DOHH2 (cell line): Measurements from ENCODE around the gene CEACAM7.

ENCODE experiments used
- H3F3A ChIP-seq: fragments of 200-600 bp; sonication (generic), shearing (Covaris generic); 2 replicates; pipeline ENCODE4 v1.6.0; 2016; ENCODE audit warnings: antibody characterized with exemption, mild to moderate bottlenecking; ENCODE audit not compliant: control insufficient read depth, insufficient read depth
- H3K27ac ChIP-seq: fragments of 200-600 bp; sonication (generic); 2 replicates; pipeline ENCODE4 v1.5.1; 2014; ENCODE audit warnings: low read depth, mild to moderate bottlenecking, low read length, moderate library complexity
- H3K27me3 ChIP-seq: fragments of 200-600 bp; sonication (generic); 2 replicates; pipeline ENCODE4 v1.6.1; 2014; ENCODE audit warnings: mild to moderate bottlenecking, low read length, mixed read lengths; ENCODE audit not compliant: control insufficient read depth
- H3K36me3 ChIP-seq: fragments of 200-600 bp; sonication (generic); 2 replicates; pipeline ENCODE4 v1.6.1; 2014; ENCODE audit warnings: mild to moderate bottlenecking, low read length, moderate library complexity, mixed read lengths; ENCODE audit not compliant: control insufficient read depth
- H3K4me1 ChIP-seq: fragments of 200-600 bp; sonication (generic); 2 replicates; pipeline ENCODE4 v1.6.1; 2014; ENCODE audit warnings: mild to moderate bottlenecking, low read length, mixed read lengths; ENCODE audit not compliant: control insufficient read depth
- H3K4me2 ChIP-seq: fragments of 200-600 bp; sonication (generic); 2 replicates; pipeline ENCODE4 v1.6.0; 2014; ENCODE audit warnings: mild to moderate bottlenecking, low read length, moderate library complexity
- H3K4me3 ChIP-seq: fragments of 200-600 bp; sonication (generic); 2 replicates; pipeline ENCODE4 v1.5.1; 2014; ENCODE audit warnings: mild to moderate bottlenecking, low read length, mixed read lengths
- H3K79me2 ChIP-seq: fragments of 200-600 bp; sonication (generic); 2 replicates; pipeline ENCODE4 v1.6.1; 2014; ENCODE audit warnings: mild to moderate bottlenecking, low read length, mixed read lengths; ENCODE audit not compliant: control insufficient read depth
- H3K9me2 ChIP-seq: fragments of 200-600 bp; sonication (generic); replicated peaks from 2 replicates; pipeline ENCODE4 v1.6.1; 2014; ENCODE audit warnings: mild to moderate bottlenecking, low read length, mixed read lengths; ENCODE audit not compliant: control insufficient read depth
- H3K9me3 ChIP-seq: fragments of 200-600 bp; sonication (generic); 2 replicates; pipeline ENCODE4 v1.6.1; 2014; ENCODE audit warnings: antibody characterized with exemption, low read length, mixed read lengths; ENCODE audit not compliant: control insufficient read depth, insufficient read depth
- H4K20me1 ChIP-seq: fragments of 200-600 bp; sonication (generic); 2 replicates; pipeline ENCODE4 v1.6.0; 2014; ENCODE audit warnings: low read depth, mild to moderate bottlenecking, antibody characterized with exemption, low read length, moderate library complexity; ENCODE audit not compliant: control insufficient read depth, insufficient read depth
- EZH2phosphoT487 ChIP-seq: fragments of 200-600 bp; sonication (generic); IDR thresholded peaks from 2 replicates; pipeline ENCODE4 v1.6.1; 2017; ENCODE audit warnings: borderline replicate concordance, mild to moderate bottlenecking, antibody characterized with exemption, low read length, moderate library complexity, mixed read lengths
- TF ChIP-seq, protein P1 (sequence below): fragments of 200-600 bp; sonication (generic); IDR thresholded peaks from one replicate; pipeline ENCODE4 v1.5.1; 2014; ENCODE audit warnings: antibody characterized with exemption, mild to moderate bottlenecking, low read depth, low read length; ENCODE audit not compliant: poor library complexity, severe bottlenecking

The CEACAM7 gene

DNA sequence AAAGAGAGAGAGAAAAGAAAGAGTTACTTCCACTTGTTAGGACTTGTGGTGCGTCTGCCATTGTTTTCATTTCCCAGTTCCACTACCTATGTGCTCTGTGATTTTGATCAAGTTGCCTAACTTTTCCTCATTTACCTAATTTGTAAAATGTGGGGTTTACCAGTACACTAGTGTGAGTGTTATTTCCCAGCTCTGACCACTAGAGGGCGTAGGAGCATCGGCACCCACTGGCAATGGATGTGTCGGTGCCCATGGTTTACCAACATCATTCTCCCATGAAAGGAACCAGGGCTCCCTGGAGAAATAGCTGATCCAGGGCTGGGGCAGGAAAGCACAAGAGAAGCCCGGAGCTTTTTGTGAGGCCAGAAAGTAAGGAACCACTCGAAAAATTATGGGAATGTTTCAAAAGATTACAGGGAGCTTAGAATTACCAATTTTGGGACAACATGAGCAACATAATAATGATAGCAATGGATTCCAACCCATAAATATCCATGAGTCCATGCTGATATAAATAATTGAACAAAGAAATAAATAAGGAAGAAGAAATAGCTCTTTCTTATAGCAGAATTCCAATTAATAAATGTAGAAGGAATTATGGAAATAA, 46.1 kb downstream of the CEACAM7 start:
- no peak overlapping the region for H3K27ac ChIP-seq
- H3K9me3 ChIP-seq = no peaks in the 10 kb centered on the region
- H3K36me3 ChIP-seq = no peaks in the 10 kb centered on the region
- no peaks in the 10 kb centered on the region for H3K4me1 ChIP-seq
- H3K9me2 ChIP-seq = no peaks in the 10 kb centered on the region
- no peak overlapping the region for H3K4me3 ChIP-seq
- H3K4me2 ChIP-seq = no peak overlapping the region
- peaks cover 6% of the 10 kb centered on the region; the same call in 1 of the 2 replicates for H3K27me3 ChIP-seq
- TF ChIP-seq, protein P1, sequence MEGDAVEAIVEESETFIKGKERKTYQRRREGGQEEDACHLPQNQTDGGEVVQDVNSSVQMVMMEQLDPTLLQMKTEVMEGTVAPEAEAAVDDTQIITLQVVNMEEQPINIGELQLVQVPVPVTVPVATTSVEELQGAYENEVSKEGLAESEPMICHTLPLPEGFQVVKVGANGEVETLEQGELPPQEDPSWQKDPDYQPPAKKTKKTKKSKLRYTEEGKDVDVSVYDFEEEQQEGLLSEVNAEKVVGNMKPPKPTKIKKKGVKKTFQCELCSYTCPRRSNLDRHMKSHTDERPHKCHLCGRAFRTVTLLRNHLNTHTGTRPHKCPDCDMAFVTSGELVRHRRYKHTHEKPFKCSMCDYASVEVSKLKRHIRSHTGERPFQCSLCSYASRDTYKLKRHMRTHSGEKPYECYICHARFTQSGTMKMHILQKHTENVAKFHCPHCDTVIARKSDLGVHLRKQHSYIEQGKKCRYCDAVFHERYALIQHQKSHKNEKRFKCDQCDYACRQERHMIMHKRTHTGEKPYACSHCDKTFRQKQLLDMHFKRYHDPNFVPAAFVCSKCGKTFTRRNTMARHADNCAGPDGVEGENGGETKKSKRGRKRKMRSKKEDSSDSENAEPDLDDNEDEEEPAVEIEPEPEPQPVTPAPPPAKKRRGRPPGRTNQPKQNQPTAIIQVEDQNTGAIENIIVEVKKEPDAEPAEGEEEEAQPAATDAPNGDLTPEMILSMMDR = peak; percentile 96
- TF ChIP-seq EZH2phosphoT487 = no peak
- H4K20me1 ChIP-seq = no peaks in the 10 kb centered on the region
- H3K79me2 ChIP-seq = no peaks in the 10 kb centered on the region
- no peaks in the 10 kb centered on the region for H3F3A ChIP-seq

DNA sequence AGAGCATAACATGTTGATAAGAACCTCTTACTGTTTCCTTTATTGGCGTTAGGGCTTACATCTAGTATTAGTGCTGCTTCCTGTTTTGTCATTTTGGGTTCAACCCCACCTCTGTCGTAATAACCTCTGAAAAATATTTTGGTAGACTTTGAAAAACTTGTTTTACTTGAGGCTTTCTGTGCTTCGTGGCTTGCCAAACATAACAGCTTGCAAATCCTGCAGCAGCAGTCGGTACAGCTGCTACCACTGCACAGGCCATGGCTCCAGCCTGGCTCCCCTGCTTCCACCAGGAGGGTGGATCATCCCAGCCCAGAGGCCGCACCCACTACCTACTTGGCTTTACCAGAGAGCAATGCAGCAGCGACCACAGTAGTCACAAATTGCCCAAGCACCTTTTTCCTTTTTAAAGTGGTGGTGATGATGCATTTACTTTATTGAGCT, 49.4 kb downstream of the CEACAM7 start:
- no peaks in the 10 kb centered on the region for H4K20me1 ChIP-seq
- H3K4me1 ChIP-seq = no peaks in the 10 kb centered on the region
- no peaks in the 10 kb centered on the region for H3K9me2 ChIP-seq
- H3K9me3 ChIP-seq = no peaks in the 10 kb centered on the region
- H3K27me3 ChIP-seq = peaks cover 6% of the 10 kb centered on the region; the same call in 1 of the 2 replicates
- no peaks in the 10 kb centered on the region for H3K36me3 ChIP-seq
- TF ChIP-seq EZH2phosphoT487 = no peak
- TF ChIP-seq, protein P1 = no peak
- H3K79me2 ChIP-seq = no peaks in the 10 kb centered on the region
- H3F3A ChIP-seq = no peaks in the 10 kb centered on the region
- no peak overlapping the region for H3K27ac ChIP-seq
- H3K4me3 ChIP-seq = no peak overlapping the region
- H3K4me2 ChIP-seq = no peak overlapping the region

DNA sequence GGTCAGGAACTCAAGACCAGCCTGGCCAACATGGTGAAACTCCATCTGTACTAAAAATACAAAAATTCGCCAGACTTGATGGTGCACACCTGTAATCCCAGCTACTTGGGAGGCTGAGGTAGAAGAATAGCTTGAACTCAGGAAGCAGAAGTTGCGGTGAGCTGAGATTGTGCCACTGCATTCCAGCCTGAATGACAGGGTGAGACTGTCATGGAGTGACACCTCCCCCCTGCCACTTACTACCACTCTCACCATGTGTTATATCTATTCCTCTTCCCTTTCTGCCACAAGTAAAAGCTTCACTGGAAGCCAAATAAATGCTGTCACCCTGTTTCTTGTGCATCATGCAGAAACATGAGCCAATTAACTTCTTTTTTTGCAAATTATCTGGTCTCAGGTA, 50.6 kb downstream of the CEACAM7 start:
- H3K79me2 ChIP-seq = no peaks in the 10 kb centered on the region
- no peaks in the 10 kb centered on the region for H3F3A ChIP-seq
- no peaks in the 10 kb centered on the region for H3K4me1 ChIP-seq
- peaks cover 6% of the 10 kb centered on the region; the same call in 1 of the 2 replicates for H3K27me3 ChIP-seq
- no peaks in the 10 kb centered on the region for H3K9me2 ChIP-seq
- no peak for TF ChIP-seq EZH2phosphoT487
- TF ChIP-seq, protein P1 = no peak
- no peak overlapping the region for H3K4me2 ChIP-seq
- no peaks in the 10 kb centered on the region for H3K9me3 ChIP-seq
- no peaks in the 10 kb centered on the region for H3K36me3 ChIP-seq
- H3K27ac ChIP-seq = no peak overlapping the region
- no peak overlapping the region for H3K4me3 ChIP-seq
- H4K20me1 ChIP-seq = no peaks in the 10 kb centered on the region
